ENCODE measurements around the gene CDC14B. TPM values are rescaled to one million over a fixed set of nuclear protein-coding genes. Genes with fewer than 3 reads are reported as not detected.

CDC14B gene
- total RNA-seq, 1 donor from 2014 or later = 38.1 TPM

DNA sequence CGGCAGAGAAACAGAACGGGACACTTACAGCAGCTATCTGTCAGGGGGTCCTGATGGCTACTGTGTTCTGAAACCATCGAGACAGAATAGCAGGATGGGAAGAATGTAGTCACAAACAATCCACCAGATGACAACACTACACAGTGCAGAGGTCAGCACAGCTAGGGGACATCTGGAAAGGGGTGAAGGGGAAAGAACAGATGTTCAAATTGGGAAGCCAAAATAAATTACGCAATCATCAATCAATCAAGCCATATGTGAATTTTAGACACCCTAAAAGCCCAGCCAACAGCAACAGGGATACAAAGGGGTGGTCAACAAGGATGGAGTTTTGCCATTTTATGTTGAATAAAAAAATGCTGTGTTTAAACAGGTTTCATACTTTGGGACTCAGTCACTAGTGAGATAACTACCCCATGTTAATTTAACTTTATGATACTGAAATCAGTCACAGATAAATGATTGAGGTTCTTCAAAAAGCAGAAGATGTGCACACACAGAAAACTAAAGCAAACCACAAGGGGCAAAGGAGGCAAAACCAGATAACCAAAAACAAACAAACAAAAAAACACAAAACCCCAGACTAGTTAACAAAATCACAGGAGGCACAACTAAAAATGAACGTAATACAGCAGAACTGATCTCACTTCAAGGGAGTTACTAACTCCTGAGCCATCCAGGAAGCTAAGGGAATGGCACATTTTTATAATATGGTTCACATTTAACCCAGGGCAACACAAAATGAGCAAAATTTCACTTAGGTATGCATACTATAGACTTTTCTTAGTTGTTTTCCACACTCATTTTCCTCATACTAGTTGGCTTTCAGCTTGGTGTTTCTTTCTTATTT is 103.8 kb downstream of the CDC14B start:
- no peak for DNase-seq (ENCODE audit: low spot score)
- H3K9ac ChIP-seq = no peak overlapping the region
- Mint-ChIP-seq H3K27me3 (ENCODE audit: insufficient read depth, low read depth) (no peaks in the 10 kb centered on the region), H3K27ac (no peak overlapping the region), H3K36me3 (peaks cover 9% of the 10 kb centered on the region), H3K4me3 (no peak overlapping the region), H3K9me3 (no peaks in the 10 kb centered on the region), H3K4me1 (no peaks in the 10 kb centered on the region)
- H2AFZ ChIP-seq (replicated peaks) = no peak overlapping the region
- no peaks in the 10 kb centered on the region for H3K27me3 ChIP-seq
- H3K4me3 ChIP-seq = no peak overlapping the region
- no peak for TF ChIP-seq EZH2phosphoT487 (IDR thresholded peaks at IDR 0.05)
- TF ChIP-seq CTCF (IDR thresholded peaks at IDR 0.05) = no peak
- no peak for TF ChIP-seq EZH2 (IDR thresholded peaks at IDR 0.05)
- no peaks in the 10 kb centered on the region for H3K9me3 ChIP-seq (ENCODE audit: low read depth)
- H3F3A ChIP-seq (ENCODE audit: low read depth) = no peaks in the 10 kb centered on the region
- no peaks in the 10 kb centered on the region for H3K4me1 ChIP-seq
- H4K20me1 ChIP-seq (ENCODE audit: low read depth) = no peaks in the 10 kb centered on the region
- H3K79me2 ChIP-seq (ENCODE audit: low read depth) = no peaks in the 10 kb centered on the region
- no peak overlapping the region for H3K27ac ChIP-seq
- no peak overlapping the region for H3K4me2 ChIP-seq
- H3K36me3 ChIP-seq = no peaks in the 10 kb centered on the region

GRCh38 chr9:96514800-96515158 is 104.9 kb downstream of the CDC14B start:
- no peaks in the 10 kb centered on the region for H3K36me3 ChIP-seq
- no peaks in the 10 kb centered on the region for H3K9me3 ChIP-seq (ENCODE audit: low read depth)
- Mint-ChIP-seq H3K27ac (no peak overlapping the region), H3K9me3 (no peaks in the 10 kb centered on the region), H3K4me1 (peaks cover 2% of the 10 kb centered on the region), H3K36me3 (peaks cover 8% of the 10 kb centered on the region), H3K4me3 (no peak overlapping the region), H3K27me3 (ENCODE audit: insufficient read depth, low read depth) (no peaks in the 10 kb centered on the region)
- no peak for DNase-seq (ENCODE audit: low spot score)
- no peaks in the 10 kb centered on the region for H3K27me3 ChIP-seq
- no peak overlapping the region for H3K4me3 ChIP-seq
- H3K27ac ChIP-seq = no peak overlapping the region
- H4K20me1 ChIP-seq (ENCODE audit: low read depth) = no peaks in the 10 kb centered on the region
- no peaks in the 10 kb centered on the region for H3K79me2 ChIP-seq (ENCODE audit: low read depth)
- peaks cover 5% of the 10 kb centered on the region for H3K4me1 ChIP-seq
- H3F3A ChIP-seq (ENCODE audit: low read depth) = no peaks in the 10 kb centered on the region
- TF ChIP-seq EZH2phosphoT487 (IDR thresholded peaks at IDR 0.05) (no peak), CTCF (IDR thresholded peaks at IDR 0.05) (no peak), EZH2 (IDR thresholded peaks at IDR 0.05) (no peak)
- no peak overlapping the region for H3K4me2 ChIP-seq
- no peak overlapping the region for H3K9ac ChIP-seq
- no peak overlapping the region for H2AFZ ChIP-seq (replicated peaks)

GRCh38 chr9:96514108-96514799 is 105.4 kb downstream of the CDC14B start:
- H3K36me3 ChIP-seq = no peaks in the 10 kb centered on the region
- no peaks in the 10 kb centered on the region for H3K27me3 Mint-ChIP-seq (ENCODE audit: insufficient read depth, low read depth)
- DNase-seq (ENCODE audit: low spot score) = no peak
- no peaks in the 10 kb centered on the region for H3K9me3 Mint-ChIP-seq
- H3K27me3 ChIP-seq = no peaks in the 10 kb centered on the region
- H3K9me3 ChIP-seq (ENCODE audit: low read depth) = no peaks in the 10 kb centered on the region
- no peak overlapping the region for H3K4me2 ChIP-seq
- H3F3A ChIP-seq (ENCODE audit: low read depth) = no peaks in the 10 kb centered on the region
- no peaks in the 10 kb centered on the region for H4K20me1 ChIP-seq (ENCODE audit: low read depth)
- H3K4me1 Mint-ChIP-seq = peaks cover 2% of the 10 kb centered on the region
- H2AFZ ChIP-seq (replicated peaks) = no peak overlapping the region
- H3K36me3 Mint-ChIP-seq = peaks cover 7% of the 10 kb centered on the region
- TF ChIP-seq EZH2phosphoT487 (IDR thresholded peaks at IDR 0.05) = no peak
- no peak for TF ChIP-seq CTCF (IDR thresholded peaks at IDR 0.05)
- TF ChIP-seq EZH2 (IDR thresholded peaks at IDR 0.05) = no peak
- no peaks in the 10 kb centered on the region for H3K79me2 ChIP-seq (ENCODE audit: low read depth)
- no peak overlapping the region for H3K4me3 ChIP-seq
- no peak overlapping the region for H3K27ac Mint-ChIP-seq
- peaks cover 11% of the 10 kb centered on the region for H3K4me1 ChIP-seq
- H3K9ac ChIP-seq = no peak overlapping the region
- no peak overlapping the region for H3K4me3 Mint-ChIP-seq
- no peak overlapping the region for H3K27ac ChIP-seq
